HCT116 (cell line): ENCODE results near the gene ETF1. TPM values are rescaled to one million over a fixed set of nuclear protein-coding genes. Genes with fewer than 3 reads are reported as not detected.

ENCODE experiments used
- ATAC-seq: fragments of 200-7000 bp; cut with Tn5 transposase; 2 replicates; pipeline ENCODE4 v1.9.1; 2020; ENCODE audit warnings: mild to moderate bottlenecking, moderate library complexity
- BruUV-seq: library from RNA; stranded (reverse); fragments of 400-500 nt; replicated peaks from 2 replicates; lab custom pipeline; 2021; lab: Mats Ljungman, UMichigan
- CTCF ChIA-PET: fragments of 300-600 bp; sonication (Branson Sonifier 250); formaldehyde crosslinking; loops from one replicate; lab custom pipeline; 2021; ENCODE audit warnings: antibody characterized with exemption; lab: Charles Lee
- POLR2A ChIA-PET: fragments of 300-600, 350-600 bp; sonication (Branson Sonifier 250); formaldehyde crosslinking; loops from one replicate; lab custom pipeline; 2021; ENCODE audit warnings: antibody characterized with exemption; lab: Charles Lee
- RAD21 ChIA-PET, 2 experiments: fragments of 300-600 bp; sonication (Branson Sonifier 250); formaldehyde crosslinking; loops; one replicate each; lab custom pipeline; 2023; ENCODE audit warnings: low total read pairs in 2 of 2; ENCODE audit not compliant: uncharacterized antibody in 2 of 2, unreplicated experiment in 2 of 2, low non-redundant PET in 1 of 2; lab: Charles Lee
- DNase-seq: peaks from one replicate; pipeline ENCODE4 v3.0.0-alpha.2; 2010; ENCODE audit warnings: low read depth, low spot score
- H2AFZ ChIP-seq: fragments of 200-600 bp; shearing (Covaris generic), sonication (generic); 2 replicates; pipeline ENCODE4 v1.6.1; 2017; ENCODE audit warnings: low read depth, mixed run types, mixed read lengths, antibody characterized with exemption, low read length; ENCODE audit not compliant: poor library complexity, severe bottlenecking
- H3K27ac ChIP-seq: 2 replicates; pipeline ENCODE4 v1.5.1; 2012; ENCODE audit warnings: low read depth, low read length
- H3K27me3 ChIP-seq: fragments of 200-600 bp; sonication (generic); 2 replicates; pipeline ENCODE4 v1.6.1; 2016; ENCODE audit warnings: mixed run types, low read length, mixed read lengths; ENCODE audit not compliant: insufficient read depth
- H3K36me3 ChIP-seq, 2 experiments: fragments of 200-500 bp in 1 of 2; fragments of 200-600 bp in 1 of 2; sonication (Bioruptor generic) in 1 of 2; sonication (generic) in 1 of 2; 2 replicates each; pipeline versions ENCODE4 v1.5.1 to v1.6.1; 2014 to 2016; ENCODE audit warnings: low read length in 2 of 2, inconsistent platforms in 1 of 2, mixed read lengths in 1 of 2, mixed run types in 1 of 2; ENCODE audit not compliant: insufficient read depth in 2 of 2, control insufficient read depth in 1 of 2
- H3K4me1 ChIP-seq, 2 experiments: fragments of 200-600 bp in 1 of 2; sonication (generic) in 1 of 2; 2 replicates each; pipeline versions ENCODE4 v1.5.1 to v1.6.1; 2012 to 2017; ENCODE audit warnings: low read length in 2 of 2, inconsistent platforms in 1 of 2, mild to moderate bottlenecking in 1 of 2, mixed read lengths in 1 of 2, mixed run types in 1 of 2, moderate library complexity in 1 of 2; ENCODE audit not compliant: insufficient read depth in 2 of 2, control insufficient read depth in 1 of 2
- H3K4me2 ChIP-seq: fragments of 200-600 bp; sonication (generic); 2 replicates; pipeline ENCODE4 v1.6.1; 2017; ENCODE audit warnings: mixed run types, low read length, mixed read lengths
- H3K4me3 ChIP-seq, 2 experiments: fragments of 200-600 bp in 1 of 2; sonication (generic) in 1 of 2; replicated peaks in 1 of 2; 2 replicates each; pipeline ENCODE4 v1.5.1; 2011 to 2016; ENCODE audit warnings: low read length in 2 of 2, control low read depth in 1 of 2, low read depth in 1 of 2, mild to moderate bottlenecking in 1 of 2, mixed read lengths in 1 of 2, mixed run types in 1 of 2
- H3K79me2 ChIP-seq: fragments of 200-600 bp; sonication (generic); 2 replicates; pipeline ENCODE4 v1.6.1; 2017; ENCODE audit warnings: mild to moderate bottlenecking, mixed run types, low read length, moderate library complexity, mixed read lengths; ENCODE audit not compliant: insufficient read depth
- H3K9ac ChIP-seq: fragments of 200-600 bp; sonication (generic); 2 replicates; pipeline ENCODE4 v1.6.1; 2016; ENCODE audit warnings: low read length, mixed read lengths
- H3K9me2 ChIP-seq: fragments of 200-600 bp; sonication (generic), shearing (Covaris generic); 2 replicates; pipeline ENCODE4 v1.6.1; 2017; ENCODE audit warnings: mixed run types, mild to moderate bottlenecking, moderate library complexity; ENCODE audit not compliant: insufficient read depth
- H3K9me3 ChIP-seq, 2 experiments: fragments of 200-500 bp in 1 of 2; fragments of 200-600 bp in 1 of 2; sonication (Bioruptor generic) in 1 of 2; sonication (generic) in 1 of 2; 2 replicates each; pipeline ENCODE4 v1.6.1; 2014 to 2017; ENCODE audit warnings: low read length in 2 of 2, mixed read lengths in 2 of 2, inconsistent platforms in 1 of 2, low read depth in 1 of 2, mild to moderate bottlenecking in 1 of 2, mixed run types in 1 of 2, moderate library complexity in 1 of 2; ENCODE audit not compliant: control insufficient read depth in 1 of 2, insufficient read depth in 1 of 2
- H4K20me1 ChIP-seq: fragments of 200-600 bp; sonication (generic), shearing (Covaris generic); 2 replicates; pipeline ENCODE4 v1.6.1; 2017; ENCODE audit warnings: mixed run types, mild to moderate bottlenecking, moderate library complexity; ENCODE audit not compliant: insufficient read depth
- CEBPB ChIP-seq: IDR thresholded peaks from 2 replicates; pipeline ENCODE4 v1.6.1; 2012; ENCODE audit warnings: low read depth
- EZH2phosphoT487 ChIP-seq: fragments of 200-600 bp; IDR thresholded peaks from 2 replicates; pipeline ENCODE4 v1.6.1; 2018; ENCODE audit warnings: antibody characterized with exemption, borderline replicate concordance
- JUND ChIP-seq: IDR thresholded peaks from 2 replicates; pipeline ENCODE4 v1.6.1; 2012
- POLR2A ChIP-seq: IDR thresholded peaks from 2 replicates; pipeline ENCODE4 v1.7.0; 2011; ENCODE audit warnings: borderline replicate concordance; ENCODE audit not compliant: insufficient read depth, insufficient read length; ENCODE audit errors: extremely low read depth
- RAD21 ChIP-seq: IDR thresholded peaks from 2 replicates; pipeline ENCODE4 v1.6.1; 2012; ENCODE audit warnings: low read depth, mild to moderate bottlenecking
- ZFX ChIP-seq: fragments of 450-650 bp; IDR thresholded peaks from 2 replicates; pipeline ENCODE4 v1.6.1; 2017
- intact Hi-C: fragments of 100-400 bp; cut with micrococcal nuclease; formaldehyde crosslinking; loops from 2 replicates; pipeline ENCODE4 v1.10.0; 2022
- total RNA-seq: library from RNA; stranded (reverse); gene quantifications from one replicate; pipeline ENCODE4 v1.2.1, GENCODE V29; 2021; ENCODE audit not compliant: unreplicated experiment
- TF ChIP-seq, protein P1 (sequence below): IDR thresholded peaks from 2 replicates; pipeline ENCODE4 v1.6.1; 2011; ENCODE audit warnings: mild to moderate bottlenecking, low read length, moderate library complexity; ENCODE audit not compliant: insufficient replicate concordance; ENCODE audit errors: extremely low read depth

The ETF1 gene
- total RNA-seq, 1 experiment from 2014 or later, result 178 TPM

DNA sequence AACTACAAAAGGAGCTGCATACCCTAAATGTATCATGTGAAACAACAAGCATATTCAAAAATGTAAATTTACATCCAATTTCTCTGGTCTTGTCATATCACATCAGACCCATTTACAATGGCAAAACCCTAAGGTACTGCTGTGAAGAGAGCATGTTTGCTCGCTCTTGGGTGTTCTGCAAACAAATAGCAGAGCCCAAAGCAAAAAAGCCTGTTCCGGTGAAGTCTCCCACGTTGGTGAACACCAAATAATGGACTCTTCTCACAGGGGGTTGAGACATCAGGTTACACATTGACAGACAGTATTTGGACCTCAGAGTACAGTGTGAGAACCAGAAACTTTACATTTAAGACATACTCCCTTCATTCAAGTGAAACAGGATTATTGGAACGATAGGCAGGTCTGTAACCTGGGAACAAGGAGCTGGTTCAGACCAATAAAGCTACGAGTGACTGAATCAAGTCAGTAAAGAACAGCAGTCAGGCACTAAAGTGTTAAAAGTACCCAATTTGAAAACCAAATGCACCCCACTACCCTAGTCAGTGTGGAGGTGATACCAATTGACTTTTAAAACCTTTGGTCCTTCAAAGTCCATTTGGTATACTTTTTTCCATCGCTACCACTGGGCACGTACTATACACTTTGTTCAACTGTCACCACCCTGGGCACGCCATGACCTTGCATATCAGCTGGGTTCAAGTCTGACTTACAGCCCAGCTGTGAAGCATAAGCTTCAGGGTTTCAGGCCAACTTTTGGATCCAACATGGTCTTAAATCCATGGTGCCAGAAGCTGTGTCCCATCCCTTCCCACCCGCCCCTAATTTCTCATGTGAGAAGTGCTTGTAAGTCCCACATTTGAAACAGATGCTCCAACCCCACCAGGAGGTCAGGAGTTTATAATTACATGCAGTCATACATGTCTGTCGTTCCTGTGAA is 36.4 kb downstream of the ETF1 start:
- Histone ChIP-seq H3K4me1 (no peaks in the 10 kb centered on the region), H4K20me1 (0 out of 2 replicates have a peak, but pooled peaks cover 2% of the 10 kb centered on the region), H3K4me2 (no peak overlapping the region), H3K27ac (no peak overlapping the region), H3K4me3 (no peak overlapping the region), H3K79me2 (peaks cover 14% of the 10 kb centered on the region), H3K9ac (no peak overlapping the region), H2AFZ (no peak overlapping the region), H3K9me3 (no peaks in the 10 kb centered on the region), H3K27me3 (no peaks in the 10 kb centered on the region), H3K36me3 (peaks cover 29 to 36% of the 10 kb centered on the region in 2 experiments; a peak in 3 of 4 replicates), H3K9me2 (no peaks in the 10 kb centered on the region)
- no TSS peak for BruUV-seq
- TF ChIP-seq EZH2phosphoT487 (no peak), ZFX (no peak), CEBPB (no peak), POLR2A (no peak), RAD21 (no peak), JUND (no peak)
- TF ChIP-seq, protein P1, sequence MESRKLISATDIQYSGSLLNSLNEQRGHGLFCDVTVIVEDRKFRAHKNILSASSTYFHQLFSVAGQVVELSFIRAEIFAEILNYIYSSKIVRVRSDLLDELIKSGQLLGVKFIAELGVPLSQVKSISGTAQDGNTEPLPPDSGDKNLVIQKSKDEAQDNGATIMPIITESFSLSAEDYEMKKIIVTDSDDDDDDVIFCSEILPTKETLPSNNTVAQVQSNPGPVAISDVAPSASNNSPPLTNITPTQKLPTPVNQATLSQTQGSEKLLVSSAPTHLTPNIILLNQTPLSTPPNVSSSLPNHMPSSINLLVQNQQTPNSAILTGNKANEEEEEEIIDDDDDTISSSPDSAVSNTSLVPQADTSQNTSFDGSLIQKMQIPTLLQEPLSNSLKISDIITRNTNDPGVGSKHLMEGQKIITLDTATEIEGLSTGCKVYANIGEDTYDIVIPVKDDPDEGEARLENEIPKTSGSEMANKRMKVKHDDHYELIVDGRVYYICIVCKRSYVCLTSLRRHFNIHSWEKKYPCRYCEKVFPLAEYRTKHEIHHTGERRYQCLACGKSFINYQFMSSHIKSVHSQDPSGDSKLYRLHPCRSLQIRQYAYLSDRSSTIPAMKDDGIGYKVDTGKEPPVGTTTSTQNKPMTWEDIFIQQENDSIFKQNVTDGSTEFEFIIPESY, result no peak
- ChIA-PET POLR2A (no interaction called here), RAD21 (no interaction called here), CTCF (no interaction called here)
- intact Hi-C loops, result no loop called here
- DNase-seq, result no peak
- ATAC-seq, result no peak
